ENCODE measurements around the gene NSD2.
"Not testable (repeated sequence)": the region's sequence is repeated elsewhere in the genome, so short reads cannot be mapped to it uniquely, and the experiment has no call there.

The NSD2 gene

GRCh38 chr4:1870578-1871443 is at the start of gene NSD2:
NSD2 (plus strand) TSS chr4:1871393; CDS start chr4:1900655, 29,262 bp downstream.
- peak; percentile 71 to 85 for DNase-seq

- DNase-seq, result no peak
These were observed 49.3 kb upstream of the NSD2 start for GRCh38 chr4:1821679-1822567.

DNA sequence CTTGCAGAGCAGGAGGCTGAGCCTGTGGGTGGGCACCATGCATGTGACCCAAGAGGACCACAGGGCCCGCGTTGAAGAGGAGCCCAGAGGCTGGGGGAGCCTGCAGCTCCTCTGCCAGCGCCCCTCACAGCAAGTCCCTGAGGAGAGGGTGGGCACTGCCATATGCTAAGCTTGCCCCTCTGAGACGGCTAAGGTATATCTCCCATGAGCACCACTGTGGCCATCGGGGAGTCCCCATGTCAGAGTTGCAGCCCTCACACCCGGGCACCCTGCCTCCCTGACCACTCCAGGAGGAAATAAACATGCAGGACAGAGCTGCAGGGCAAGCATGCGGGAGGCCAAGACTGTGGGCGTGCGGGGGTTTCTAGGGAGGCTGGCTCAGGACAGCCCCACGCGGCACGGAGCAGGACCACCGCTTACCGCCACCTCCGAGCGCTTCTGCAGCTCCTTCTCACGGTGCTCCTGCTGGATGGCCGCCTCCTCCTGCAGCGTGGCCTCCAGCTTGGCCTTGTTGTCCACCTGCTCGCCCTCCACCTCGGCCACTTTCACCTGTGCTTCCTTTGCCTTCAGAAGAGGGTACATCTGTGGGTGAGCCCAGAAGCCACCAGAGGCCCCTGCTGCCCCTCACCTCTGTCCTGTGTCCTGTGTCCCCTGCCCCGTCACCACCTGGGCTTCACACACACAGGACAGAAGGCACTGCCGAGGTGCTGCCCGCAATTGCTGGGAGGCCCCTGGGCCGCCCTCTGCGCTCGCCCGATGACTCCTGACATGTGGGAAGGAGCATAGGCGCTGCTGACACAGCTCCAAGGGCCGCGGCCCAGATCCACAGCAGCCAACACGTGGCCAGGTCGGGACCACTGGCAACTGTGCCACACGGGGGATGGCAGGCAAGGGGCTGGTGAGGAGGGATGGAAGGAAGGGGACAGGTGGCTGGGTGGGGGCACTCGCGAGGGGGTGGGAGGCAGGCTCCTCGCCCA is 48.3 kb upstream of the NSD2 start:
- DNase-seq, result no peak

DNA sequence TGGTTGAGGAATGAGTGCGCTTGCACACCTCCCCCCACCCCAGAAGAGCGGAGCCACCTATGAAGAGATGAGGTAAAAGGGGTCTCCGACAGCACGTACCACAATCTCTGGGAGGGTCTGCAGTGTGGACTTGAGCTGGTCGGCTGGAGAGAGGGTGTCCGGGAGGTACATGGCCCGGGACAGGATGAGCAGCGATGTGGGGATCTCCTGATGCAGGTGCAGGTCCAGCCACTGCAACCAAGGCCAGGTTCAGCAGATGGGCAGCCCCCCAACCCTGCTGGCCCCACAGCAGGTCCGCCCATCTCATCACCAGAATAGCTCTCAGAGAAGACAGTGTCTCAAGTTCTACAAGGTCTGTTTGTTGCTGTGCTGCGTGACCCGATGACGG is 47.7 kb upstream of the NSD2 start:
- no peak for DNase-seq

DNA sequence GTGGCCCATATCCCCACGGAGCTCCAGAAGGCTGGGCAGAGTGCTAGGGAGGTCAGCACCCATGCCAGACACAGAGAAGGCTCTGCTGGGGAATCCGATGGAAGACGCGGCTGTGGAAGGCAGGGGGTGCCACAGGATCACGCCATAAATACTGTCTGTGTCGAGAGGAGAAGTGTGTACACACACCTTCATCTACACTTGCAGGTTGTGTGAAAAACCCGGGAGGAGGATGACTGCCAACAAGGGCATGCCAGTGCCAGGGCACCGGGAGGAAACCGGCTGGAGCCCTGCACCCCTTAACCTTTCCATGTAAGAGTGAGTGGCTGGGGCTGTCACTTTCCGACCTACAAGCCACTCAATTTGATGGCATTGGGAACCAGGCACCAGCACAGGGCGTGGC is 46.4 kb upstream of the NSD2 start:
- no peak for DNase-seq

- DNase-seq, result no peak
These were observed 45.9 kb upstream of the NSD2 start for GRCh38 chr4:1825326-1825725.

DNA sequence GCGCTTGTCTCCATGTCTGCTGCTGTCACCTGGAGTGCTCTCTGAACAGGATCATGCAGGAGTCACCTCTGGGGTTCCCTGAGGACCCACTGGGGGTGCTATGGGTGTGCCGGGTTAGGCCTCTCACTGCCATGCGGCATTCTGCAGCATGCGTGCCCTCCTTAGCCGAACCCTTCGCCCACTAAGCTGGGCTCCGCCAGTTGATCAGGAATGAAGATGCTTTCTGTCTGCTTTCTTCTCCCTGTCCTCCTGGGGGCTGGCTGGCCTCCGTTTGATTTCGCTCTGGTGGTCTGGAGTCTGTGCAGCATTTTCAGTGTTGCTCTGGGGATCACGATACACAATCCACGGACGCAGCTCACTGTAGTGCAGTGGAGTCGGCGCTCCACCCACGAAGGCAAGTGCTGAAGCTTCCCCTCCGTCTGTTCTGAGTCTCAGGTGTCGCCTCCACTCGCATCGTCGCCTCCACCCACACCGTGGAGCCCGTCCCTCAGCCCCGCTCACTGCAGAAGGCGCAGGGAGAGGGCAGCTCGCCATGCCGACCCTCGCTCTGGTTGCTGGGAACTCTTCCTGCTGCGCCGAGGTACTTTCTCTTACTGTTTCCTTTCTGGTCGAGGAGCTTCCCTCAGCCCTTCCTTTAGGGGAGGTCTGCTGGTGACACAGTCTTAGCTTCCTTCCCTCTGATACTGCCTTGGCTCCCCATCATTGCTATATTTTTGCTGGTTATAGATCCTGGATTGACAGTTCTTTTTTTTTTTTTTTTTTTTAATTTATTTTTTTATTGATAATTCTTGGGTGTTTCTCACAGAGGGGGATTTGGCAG is 44.5 kb upstream of the NSD2 start:
- DNase-seq, result no peak

DNA sequence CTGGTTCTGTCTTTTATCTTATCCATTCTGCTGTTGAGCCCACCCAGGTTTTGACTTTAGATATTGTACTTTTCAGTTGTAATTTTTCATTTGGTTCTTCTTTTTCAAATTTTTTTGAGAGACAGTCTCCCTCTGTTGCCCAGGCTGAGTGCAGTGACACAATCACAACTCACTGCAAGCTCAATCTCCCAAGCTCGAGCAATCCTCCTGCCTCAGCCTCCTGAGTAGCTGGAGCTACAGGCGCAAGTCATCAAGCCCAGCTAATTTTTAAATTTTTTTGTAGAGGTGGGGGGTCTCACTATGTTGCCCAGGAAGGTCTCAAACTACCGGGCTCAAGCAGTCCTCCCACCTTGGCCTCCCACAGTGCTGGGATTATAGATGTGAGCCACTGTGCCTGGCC is 41.0 kb upstream of the NSD2 start:
- no peak for DNase-seq

DNA sequence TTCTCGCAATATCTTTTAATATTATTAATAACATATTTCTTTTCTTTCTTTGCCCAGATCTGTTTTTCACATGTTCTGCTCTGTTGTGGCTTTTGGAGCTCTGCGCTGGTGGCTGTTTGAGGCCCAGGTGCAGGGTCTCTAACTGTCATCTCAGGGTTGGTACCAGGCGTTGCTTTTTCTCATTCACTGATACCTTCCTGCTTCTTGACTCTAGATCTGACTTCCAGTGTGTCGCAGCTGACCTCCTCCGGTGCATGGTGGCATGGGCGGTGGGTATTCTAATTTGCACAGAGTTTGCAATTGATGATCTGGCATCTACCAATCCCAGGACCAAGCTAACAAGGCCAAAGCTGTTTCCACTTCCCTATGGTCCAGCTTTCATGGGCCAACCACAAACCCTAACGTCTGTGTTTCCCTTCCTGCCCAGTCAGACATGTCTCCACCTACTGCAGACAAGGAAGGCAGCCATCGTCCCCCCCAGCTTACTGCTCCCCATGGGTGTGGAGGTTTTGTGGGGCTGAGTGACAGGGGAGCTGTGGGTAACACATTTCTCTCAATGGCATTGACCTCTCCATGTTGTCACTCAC is 40.5 kb upstream of the NSD2 start:
- no peak for DNase-seq

GRCh38 chr4:1831331-1831730 is 39.9 kb upstream of the NSD2 start:
- DNase-seq, result no peak

GRCh38 chr4:1832690-1833089 is 38.5 kb upstream of the NSD2 start:
- no peak for DNase-seq

- DNase-seq, result no peak
These were observed 37.7 kb upstream of the NSD2 start for GRCh38 chr4:1833307-1834046.

DNA sequence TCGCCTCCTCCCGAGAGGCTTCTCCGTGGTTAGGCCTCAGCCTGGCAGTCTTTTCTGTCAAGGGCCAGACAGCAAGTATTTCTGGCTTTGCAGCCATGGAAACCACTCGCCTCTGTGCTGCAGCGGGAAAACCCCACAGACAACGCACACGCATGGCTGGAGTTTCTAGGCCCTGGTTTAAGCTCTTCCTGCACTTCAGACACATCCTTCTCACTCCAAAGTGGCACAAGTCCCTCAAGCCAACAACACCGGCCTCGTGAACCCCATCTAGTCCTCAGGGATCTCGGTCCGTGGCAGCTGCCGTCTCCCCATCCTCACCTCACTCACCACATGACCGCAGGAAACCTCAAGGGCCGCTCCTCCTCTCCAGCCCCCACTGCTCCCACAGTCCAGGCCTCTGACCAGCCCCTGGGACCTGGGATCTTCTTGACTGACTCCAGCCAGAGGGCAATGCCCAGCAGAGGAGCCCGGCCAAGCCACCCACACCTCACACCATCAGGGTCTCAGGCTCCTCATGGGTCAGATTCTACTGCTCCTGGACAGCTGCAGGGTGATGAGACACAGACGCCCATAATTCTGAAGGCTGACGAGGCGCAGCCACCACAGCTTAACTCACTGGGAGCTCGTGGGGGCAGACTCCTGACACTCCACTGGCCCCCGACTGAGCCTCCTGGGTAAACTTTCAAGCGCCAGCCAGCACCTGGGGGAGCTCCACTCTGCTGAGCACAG is 37.0 kb upstream of the NSD2 start:
- no peak for DNase-seq

DNA sequence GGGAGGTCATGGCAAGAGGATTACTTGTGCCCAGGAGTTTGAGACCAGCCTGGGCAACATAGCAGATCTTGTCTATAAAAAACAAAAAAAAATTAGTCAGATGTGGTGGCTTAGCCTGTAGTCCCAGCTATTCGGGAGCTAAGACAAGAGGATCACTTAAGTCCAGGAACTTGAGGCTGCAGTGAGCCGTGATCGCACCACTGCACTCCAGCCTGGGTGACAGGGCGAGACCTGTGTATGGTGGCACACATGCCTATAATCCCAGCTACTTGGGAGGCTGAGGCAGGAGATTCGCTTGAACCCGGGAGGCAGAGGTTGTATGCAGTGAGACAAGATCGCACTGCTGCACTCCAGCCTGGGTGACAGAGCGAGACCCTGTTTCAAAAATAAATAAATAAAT is 35.4 kb upstream of the NSD2 start:
- DNase-seq, result not testable (repeated sequence)

- no peak for DNase-seq
These were observed 34.5 kb upstream of the NSD2 start for GRCh38 chr4:1836650-1837049.

DNA sequence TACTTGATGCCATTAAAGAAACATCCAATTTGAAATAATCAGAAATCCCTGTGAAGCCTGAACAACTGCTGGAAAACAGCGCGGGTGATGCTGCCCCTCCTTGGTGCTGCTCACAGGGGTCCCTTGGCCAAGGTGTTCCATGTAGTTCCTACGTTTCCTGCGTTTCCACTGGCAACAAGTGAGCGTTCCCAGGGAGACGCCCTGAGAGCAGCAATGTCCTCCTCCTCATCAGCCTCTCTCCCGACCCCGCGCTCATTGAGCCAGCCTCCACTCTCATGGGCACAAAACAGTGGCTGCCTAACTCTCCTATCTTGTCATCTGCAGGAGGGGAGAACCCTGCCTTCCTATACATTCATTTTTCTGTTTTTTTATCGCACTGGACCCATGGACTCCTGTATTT is 34.1 kb upstream of the NSD2 start:
- no peak for DNase-seq

DNA sequence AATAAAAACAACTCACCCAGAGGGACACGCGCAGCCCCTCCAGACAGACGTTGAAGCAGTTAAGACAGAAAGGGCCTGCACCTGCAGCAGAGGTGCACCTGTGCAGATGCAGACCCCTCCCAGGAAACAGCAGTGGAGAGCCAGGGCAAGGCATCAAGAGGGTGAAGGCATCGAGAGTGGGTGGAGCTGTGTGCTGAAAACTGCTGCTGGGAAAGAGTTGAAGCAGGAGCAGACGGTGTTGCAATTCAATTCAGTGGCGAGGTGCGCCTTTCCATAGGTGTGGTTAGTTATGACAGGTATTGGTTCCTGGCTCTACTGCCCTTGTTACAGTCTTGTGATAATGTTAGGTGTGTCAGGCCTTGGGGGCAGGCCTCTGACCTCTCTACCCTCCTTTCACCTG is 31.9 kb upstream of the NSD2 start:
- no peak for DNase-seq

- no peak for DNase-seq
These were observed 29.8 kb upstream of the NSD2 start for GRCh38 chr4:1841201-1841886.

- DNase-seq, result no peak
These were observed 29.3 kb upstream of the NSD2 start for GRCh38 chr4:1841887-1842210.

Measured in hippocampal formation (tissue), 2 donors.